HG02642 (cell line): ENCODE measurements around the gene VIT.

Source experiments
- ATAC-seq: cut with Tn5 transposase; IDR thresholded peaks from one replicate; pipeline ENCODE4 v1.9.1; 2021; ENCODE audit warnings: mild to moderate bottlenecking; ENCODE audit not compliant: unreplicated experiment, poor library complexity

Gene VIT

DNA sequence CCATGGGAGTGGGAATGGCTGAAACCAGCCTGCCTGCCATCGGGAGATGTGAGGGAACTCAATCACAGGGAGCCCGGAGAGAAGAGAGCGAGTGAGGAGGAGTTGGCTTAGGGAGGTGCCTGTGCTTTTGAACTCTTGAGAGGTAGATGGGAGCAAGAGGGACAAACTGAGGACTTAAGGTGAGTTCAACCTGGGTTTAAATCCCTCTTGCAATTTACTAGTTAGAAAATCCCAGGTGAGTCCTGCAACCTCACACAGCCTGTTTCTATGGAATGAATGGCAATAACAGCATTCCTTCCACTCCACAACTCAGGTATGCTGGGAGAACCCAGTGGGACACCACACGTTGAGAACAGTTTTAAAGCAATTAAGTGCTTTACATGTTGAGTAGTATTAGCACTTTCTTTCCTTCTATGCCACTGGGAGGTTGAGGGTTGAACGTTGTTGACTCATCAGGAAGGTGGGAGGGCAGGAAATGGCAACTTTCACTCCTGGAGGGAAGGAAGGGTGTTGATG, 57.3 kb downstream of the VIT start:
- no peak for ATAC-seq

DNA sequence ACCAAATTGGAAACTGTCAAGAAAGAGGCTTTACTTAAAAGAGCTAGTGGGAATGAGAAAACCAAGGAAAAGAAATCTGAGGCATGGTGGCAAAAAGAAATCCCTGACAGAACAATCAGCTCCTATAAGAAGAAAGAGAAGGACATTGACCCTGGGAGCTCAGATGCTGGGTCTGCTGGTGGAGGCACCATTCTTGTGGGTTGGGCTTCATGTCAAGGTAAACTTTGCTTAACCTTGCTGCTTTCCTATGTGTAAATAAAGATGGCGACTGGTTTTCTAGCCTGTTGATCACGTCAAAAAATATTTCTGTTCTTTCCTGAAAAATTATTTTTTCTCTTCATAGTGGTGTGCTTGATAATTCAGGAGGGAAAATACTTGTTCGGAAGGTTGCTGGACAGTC, 58.1 kb downstream of the VIT start:
- ATAC-seq = no peak

DNA sequence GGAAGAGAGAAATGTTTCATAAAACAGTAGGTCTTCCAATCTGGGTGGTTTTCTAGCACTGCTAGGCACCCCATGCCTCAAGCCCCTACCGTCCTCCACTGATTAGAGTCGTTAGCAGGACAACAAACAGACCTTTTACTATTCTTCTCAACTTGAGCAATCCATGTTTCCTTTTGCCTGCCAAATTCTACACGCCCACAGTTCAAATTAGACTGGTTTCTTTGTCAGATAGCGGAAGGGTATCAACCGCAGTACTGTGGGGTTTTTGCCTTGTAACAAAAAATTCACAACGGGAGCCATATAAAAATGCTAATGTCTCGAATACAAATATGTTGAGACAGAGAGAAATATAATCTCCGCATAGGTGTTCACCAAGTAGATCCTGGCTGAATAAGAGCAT, 59.9 kb downstream of the VIT start:
- ATAC-seq = no peak

DNA sequence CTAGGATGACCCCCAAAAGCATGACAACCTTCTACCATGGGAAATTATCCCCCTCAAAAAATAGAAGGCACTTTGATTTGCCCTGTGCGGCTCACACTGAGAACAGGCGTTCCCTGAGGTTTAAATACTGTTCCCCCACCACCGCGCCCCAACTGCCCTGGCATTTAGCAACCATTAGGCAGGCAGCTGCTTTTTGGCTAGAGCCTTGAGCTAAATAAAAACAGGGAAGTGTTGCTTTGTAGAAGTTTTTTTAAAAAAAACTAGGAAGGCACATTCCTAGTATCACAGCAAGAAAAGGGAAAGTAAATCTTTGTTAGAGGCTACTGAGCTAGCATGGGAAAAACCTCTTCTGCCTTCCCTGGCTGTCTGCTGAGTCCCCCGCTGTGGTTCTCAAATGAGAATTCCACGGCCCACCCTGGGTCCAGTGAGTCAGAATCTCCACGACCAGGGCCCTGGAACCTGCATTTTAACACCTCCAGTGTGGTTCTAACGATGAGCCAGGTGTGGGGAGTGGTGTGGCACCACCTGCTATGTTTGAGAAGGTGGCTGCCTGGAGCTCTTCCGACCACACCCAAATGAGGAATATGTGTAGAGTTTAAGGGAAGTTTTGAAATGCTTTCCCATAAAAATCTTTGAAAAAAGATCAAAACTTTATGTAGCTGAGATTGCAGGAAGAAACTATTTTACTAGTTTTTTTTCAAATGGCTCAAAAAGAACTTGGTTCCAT, 66.4 kb downstream of the VIT start:
- ATAC-seq = no peak

DNA sequence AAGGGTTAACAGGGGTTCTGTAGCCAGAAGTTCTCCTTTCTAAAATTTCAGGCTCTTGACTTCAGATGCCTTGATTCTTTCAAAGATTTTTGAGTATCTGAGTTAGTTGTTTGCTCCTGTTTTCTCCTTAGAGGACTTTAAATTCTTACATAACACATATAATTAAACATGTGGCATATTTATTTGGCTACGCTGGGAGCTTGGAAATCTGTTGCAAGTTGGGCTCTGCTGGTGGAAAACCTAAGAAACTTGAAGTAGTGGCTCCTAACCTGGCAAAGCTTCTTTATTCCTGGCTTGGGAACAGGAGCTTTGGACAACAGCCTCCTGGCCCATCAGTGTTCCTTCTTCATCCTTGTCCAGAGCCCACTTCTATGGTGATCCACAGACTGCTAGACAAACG, 72.6 kb downstream of the VIT start:
- ATAC-seq = no peak

DNA sequence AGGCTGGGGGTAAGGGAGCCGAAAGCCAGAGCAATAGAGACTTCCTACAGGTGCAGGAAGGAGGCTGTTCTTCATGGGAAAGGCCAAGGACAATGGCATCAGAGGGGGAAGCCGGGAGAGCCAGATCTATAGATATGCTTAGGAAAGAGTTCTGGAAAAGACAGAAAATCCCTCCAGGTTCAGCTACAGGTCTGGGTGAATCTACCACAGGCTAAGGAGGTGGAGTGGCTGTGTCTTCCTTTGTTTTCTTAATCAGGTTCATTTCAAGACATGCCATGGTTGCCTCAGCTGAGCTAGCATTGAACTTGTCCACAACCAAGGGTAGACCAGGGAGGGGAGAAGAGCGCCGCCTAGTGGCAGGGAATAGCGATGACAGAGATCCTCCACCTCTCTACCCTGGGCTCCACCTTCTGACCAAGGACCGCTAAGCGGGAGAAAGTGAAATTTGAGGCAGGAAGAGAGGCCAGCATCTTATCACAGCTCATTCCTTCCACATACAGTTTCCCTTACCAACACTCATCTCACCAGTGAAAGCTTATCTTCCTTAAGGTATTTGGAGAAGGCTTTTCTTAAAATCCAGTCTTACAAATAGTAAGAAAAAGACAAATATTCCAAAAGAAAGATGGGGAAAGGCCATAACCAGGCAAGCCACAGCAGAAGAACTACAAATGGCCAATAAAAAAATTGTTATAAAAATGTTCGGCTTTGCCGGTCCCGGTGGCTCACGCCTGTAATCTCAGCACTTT, 74.2 kb downstream of the VIT start:
- ATAC-seq = peak; percentile 80

DNA sequence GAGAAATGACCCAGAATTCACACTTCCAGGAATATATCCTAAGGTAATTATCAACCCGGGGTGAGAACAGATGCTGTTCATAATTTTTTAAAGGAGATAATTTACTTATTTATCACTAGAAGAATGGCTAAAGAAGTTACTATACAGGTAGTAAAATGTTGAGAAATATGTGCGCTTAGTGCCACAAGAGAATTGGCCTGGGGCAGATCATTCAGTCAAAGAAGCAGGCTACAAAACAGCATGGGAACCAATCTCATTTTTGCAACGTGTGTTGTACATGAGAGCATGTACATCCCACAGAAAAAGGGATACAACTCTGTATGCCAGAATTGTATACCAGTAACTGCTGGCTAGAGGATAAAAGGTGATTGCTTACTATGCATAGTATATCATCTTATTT, 75.2 kb downstream of the VIT start:
- ATAC-seq = no peak

DNA sequence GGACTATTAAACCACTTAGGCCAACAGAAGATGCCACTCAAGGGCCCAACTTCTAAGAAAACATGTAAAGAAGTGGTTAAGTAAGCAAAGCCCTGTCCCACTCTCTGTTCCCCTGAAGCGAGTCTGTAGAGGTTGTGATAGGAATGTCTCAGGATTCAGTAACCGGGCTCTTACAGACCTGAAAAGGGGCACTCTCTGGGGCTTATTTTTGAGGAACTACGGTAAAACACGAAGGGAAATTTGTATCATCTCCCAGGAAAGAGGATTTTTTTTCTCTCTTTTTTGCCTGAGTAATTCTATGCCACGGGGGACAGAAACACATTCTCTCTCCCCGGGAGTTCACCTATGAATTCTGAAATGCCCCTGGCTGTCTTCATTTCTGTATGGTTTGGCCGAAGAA, 77.4 kb downstream of the VIT start:
- no peak for ATAC-seq

DNA sequence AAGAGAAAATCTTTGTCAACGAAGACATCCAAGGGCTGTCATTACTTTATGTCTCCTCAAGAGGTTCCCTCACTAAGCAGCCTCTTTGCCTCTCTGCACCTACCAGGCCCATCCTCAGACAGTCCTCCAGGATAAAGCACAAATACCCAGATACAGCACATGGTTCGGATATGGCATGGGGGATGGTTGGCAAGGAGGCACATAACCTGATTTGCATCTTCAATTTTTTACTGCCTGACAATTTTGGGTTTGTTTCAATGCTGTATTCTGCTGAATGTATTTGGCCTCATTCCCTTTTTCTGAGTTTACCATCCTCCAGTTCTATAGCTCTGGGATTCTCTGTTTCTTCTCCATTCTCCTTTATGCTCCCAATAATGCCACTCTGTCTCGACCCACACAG, 78.8 kb downstream of the VIT start:
- ATAC-seq = no peak

DNA sequence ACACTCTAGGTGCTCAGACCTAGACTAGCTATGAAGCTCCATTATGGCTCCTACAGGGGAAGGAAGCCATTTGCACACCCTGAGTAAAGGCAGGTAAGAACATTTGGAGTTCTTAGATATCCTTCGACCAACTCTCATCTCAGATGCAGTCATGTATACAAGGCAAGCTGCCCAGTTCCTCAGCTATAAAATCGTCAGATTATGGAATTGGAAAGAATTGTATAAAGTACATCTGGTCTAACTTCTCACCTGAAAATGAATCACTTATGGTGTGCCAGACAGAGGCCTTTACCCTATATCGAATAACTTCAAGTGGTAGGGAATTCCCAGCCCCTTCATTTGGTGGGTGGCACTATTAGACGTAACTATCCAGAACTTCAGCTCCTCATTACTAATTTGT, 79.3 kb downstream of the VIT start:
- no peak for ATAC-seq

DNA sequence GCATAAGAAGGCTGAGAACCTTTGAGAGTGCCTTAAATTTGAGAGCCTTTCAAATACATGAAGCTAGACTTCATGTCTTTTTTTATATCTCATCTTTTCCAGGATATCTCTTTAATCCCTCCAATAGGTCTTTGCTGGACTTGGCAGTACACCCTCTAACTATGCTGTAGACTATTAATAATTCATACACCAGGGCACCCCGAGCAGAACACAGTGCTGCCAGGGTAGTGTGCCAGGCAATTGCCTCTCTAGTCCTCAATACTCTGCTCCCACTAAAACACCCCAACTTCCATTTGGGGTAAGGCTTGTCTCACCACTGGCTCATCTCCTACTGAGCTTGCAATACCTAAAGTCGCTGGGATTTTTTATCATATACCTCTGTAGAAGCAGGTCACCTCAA, 80.8 kb downstream of the VIT start:
- no peak for ATAC-seq

DNA sequence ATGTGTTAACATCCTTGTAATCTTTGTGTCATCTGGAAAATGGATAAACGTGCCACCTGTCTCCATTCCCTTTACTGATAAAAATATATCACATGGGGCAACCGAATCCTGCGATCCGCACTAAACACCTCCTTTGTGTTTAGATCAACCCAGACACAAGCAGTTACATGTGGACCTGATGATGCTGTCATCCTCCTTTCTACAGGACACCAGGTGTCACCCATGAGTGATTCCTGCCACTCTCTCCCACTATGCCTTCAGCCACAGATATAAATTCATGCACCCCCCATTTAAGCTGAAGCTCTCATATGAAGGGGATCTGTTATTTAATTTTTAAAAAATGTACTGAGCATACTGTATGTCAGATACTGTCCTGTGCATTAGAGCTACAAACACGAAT, 81.3 kb downstream of the VIT start:
- ATAC-seq = no peak

DNA sequence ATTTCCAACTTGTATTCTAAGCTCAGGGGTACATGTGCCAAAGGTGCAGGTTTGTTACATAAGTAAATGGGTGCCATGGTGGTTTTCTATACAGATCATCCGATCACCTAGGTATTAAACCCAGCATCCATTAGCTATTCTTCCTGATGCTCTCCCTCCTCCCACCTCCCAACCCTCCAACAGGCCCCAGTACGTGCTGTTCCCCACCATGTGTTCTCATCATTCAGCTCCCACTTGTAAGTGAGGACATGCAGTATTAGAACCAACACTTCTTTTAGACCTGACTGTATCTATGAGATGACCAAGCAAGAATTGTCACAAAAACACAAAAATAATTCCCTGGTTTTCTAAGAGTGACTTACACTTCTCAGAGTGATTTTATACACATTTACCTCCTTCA, 83.0 kb downstream of the VIT start:
- no peak for ATAC-seq

DNA sequence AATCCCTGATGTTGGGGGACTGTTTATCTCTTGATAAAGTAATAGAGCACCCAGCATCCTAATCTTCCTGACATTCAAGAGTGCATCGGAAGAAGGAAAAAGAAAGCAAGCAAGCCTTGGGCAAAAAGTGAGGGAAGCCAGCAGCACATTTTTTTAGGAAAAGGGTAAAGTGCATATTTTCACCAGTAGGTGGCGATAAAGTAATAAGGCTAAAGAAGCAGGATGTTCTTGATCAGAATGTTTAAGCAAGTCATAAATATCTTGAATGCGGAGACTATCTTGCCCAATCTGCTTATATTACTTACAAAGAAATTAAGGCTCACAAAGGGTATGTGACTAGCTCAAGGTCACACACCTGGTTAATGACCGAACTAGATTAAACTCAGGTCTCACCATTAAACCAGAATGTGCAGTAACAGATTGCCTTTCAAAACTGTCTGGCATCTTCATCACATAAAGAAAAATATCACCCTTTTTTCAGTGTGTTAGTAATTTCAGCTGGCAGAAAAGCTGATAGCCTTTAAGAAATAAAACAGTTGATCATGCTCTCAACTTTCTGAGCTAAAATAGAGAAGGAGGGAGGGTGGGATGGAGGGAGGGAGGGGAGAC, 83.8 kb downstream of the VIT start:
- no peak for ATAC-seq

DNA sequence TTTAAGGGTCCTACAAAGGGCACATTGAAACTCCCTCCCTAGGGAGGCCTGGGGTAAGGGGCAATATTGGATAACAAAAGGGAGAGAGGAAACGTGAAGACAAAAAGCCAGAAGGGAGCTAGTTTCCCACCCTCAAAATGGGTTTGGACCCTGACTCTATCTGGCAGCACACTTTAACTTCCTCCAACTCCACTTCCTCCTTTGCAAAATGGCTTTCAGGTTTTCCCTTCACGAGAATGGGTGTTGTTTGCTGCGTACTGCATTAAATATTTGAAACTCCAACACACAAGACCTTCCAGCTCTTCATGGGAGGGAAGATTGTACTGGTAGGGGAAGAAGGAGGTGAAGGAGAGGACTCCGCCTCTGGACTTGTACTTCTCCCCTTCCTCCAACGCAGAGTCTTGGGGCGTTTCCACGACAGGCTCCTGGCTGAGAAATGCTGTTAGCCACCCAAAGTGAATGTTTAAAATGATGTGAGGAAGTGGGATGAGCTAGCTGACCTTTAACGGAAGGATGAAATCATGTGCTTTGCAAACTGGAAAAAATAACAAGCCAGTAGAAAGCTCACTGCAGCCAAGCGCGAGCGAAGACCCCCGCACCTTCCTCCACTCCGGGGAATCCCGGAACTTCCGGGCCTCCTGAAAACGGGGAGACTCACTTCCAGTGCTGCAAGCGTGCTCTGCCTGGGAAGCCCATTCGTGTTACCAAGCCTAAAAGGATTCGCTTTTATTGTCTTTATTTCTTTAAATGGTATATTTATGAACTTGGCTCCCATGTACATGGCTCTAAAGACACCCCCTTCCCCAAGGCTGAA, 85.6 kb downstream of the VIT start:
- no peak for ATAC-seq

DNA sequence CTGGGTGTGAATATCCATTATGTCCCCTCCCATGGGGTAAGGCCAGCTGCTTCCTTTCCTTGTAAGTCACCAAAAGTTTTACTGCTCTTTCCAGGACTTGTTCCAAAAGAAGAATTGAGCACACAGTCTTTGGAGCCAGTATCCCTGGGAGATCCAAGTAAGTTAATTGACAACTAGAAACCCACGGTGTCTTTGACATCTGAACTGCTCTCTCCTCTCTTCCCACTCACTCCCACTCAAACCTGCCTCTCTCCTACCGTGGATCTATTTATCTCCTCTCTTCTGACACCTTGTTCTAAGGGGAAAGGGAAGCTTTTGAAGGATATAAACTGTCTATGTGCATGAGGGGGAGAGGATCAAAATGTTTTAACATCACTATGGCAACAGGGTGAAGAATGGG, 86.7 kb downstream of the VIT start:
- no peak for ATAC-seq

DNA sequence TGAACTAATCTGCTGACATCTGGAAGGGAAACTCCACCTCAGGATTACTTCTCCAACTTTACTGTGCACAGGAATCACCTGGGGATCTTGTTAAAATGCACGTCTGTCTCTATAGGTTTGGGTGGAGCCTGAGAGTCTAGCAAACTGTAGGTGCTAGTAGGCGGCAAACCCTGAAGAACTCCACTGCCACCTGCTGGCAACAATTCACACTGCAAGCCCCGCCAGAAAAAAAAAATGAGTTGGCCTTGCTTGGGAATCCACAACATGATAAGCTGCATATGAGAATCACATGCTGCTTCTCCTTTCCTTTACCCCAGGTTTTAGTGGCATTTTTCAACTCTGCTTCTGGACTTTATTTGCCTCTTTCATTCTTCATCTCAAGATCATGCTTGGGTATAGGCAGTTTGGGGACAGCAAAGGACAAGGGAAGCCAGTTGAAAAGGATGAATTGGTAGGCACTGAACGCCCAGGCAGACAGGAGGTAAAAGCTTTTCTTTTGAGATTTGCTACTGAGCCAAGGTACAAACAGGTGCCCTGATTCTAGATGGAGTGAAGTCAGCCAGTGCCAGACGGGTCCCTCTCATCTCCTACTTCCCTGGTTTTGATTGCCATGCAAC, 88.8 kb downstream of the VIT start:
- peak; percentile 82 for ATAC-seq

DNA sequence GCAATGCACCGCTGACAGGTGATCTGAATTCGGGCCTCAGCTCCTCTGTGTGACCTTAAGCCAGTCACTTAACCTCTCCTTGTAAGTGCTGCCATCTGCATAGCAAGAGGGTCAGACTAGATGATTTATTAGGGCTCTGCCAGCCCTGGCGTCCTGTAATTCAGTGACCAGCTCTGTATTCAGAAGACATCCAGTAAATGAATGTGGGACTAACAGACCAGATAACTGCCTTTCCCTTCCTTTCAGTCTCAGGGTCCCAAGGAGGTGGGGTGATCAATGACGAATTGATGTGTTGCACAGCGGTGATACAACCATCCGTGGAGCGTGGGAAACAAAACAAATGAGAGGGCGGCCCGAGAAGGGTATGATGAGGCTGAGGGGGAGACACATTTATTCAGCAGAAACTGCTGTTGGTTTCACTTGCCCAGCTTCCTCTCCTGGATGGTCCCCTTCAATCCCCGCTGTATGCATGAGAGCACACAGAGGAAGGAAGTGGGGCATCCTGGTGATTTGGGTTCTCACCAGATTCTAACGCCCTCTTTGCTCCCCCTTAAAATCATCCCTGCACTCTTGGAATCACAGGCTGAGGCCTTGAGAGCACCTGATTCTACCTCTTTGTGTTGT, 92.8 kb downstream of the VIT start:
- no peak for ATAC-seq

DNA sequence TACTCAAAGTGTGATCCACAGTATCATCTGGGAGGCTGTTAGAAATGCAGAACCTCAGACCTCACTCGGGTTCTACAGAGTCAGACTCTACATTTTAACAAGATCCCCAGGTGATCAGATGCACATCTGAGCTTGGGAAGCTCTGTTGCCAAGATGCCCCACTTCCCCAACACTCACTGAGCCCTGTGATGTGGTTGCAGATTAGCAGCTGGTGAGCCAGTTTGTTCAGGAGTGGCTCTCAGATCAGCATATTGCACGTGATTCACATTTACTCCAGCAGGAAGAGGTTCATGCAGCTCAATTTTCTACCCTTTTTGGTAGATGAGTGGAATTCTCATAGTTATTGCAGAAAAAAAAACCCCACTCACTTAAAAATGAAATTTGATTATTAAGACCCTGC, 96.4 kb downstream of the VIT start:
- ATAC-seq = no peak
